GM23338 (cell line): ENCODE data around the gene CGNL1.

ENCODE experiments used
- CREB1 ChIP-seq: fragments of 250-450 bp; sonication (Bioruptor Pico); IDR thresholded peaks from 2 replicates; pipeline ENCODE4 v1.5.0; 2020; ENCODE audit warnings: low read depth, mild to moderate bottlenecking, moderate library complexity
- POLR2AphosphoS5 ChIP-seq: IDR thresholded peaks from 2 replicates; pipeline ENCODE4 v1.6.1; 2016; ENCODE audit warnings: antibody characterized with exemption, low read depth
- TF ChIP-seq, protein P1 (sequence below), 2 experiments: fragments of 200-600 bp in 1 of 2; sonication (generic) in 1 of 2; conservative IDR thresholded peaks; 2 replicates each; pipeline versions ENCODE4 v1.5.1 to v1.6.1; 2016 to 2017; ENCODE audit warnings: antibody characterized with exemption in 2 of 2, low read depth in 2 of 2, mild to moderate bottlenecking in 2 of 2, moderate library complexity in 1 of 2

DNA sequence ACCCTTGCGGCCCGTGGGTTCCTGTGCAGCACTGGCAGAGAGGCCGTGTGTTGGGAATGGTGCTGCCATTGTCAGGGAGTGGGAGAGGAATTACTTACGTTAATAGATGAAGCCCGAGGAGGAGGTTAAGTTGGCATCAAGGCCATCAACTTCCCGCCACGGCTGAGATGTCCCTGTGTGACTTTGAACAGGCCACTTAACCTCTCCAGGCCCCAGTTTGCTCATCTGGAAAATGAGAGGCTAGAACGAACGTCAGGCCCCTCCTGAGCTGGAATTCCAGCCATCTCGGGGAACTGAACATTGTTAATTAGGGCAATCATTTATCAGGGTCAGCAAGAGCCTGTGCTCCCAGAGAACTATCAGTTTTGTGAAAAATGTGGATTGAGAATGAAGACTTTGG, 124.0 kb downstream of the CGNL1 start:
- TF ChIP-seq, protein P1, sequence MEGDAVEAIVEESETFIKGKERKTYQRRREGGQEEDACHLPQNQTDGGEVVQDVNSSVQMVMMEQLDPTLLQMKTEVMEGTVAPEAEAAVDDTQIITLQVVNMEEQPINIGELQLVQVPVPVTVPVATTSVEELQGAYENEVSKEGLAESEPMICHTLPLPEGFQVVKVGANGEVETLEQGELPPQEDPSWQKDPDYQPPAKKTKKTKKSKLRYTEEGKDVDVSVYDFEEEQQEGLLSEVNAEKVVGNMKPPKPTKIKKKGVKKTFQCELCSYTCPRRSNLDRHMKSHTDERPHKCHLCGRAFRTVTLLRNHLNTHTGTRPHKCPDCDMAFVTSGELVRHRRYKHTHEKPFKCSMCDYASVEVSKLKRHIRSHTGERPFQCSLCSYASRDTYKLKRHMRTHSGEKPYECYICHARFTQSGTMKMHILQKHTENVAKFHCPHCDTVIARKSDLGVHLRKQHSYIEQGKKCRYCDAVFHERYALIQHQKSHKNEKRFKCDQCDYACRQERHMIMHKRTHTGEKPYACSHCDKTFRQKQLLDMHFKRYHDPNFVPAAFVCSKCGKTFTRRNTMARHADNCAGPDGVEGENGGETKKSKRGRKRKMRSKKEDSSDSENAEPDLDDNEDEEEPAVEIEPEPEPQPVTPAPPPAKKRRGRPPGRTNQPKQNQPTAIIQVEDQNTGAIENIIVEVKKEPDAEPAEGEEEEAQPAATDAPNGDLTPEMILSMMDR (conservative IDR thresholded peaks at IDR 0.05; ENCODE audit: low read depth in 2 of 2): no peak
- no peak for TF ChIP-seq POLR2AphosphoS5
- TF ChIP-seq CREB1 (CRISPR knock-in tag): no peak
